Measurements from ENCODE around the gene AMDHD1.

AMDHD1 gene

DNA sequence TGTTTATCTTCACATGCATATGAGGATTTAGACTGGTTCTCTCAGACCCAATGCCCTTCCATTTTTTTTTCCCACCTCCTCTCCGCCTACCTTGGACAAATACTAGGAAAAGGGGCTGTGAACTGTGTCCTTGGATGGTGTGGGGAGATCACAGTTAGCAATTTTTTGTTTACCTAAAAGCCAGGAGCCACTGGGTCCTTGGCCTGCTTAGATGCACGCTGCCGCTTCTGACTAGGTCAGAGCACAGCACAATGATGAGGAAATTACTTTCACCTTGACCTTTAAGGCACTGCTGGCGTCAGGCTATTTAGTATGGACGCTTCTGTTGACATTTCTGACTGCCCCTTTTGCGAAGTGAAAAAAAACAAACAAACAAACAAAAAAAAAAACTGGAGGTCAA, 2.6 kb upstream of the AMDHD1 start:
- H3K79me1 ChIP-seq (ENCODE audit: low read length) = peaks cover 4% of the 10 kb centered on the region
- H4K12ac ChIP-seq (ENCODE audit: low read depth, low read length) = no peak overlapping the region
- H2AFZ ChIP-seq (ENCODE audit: insufficient read depth, low read length, poor library complexity) = no peak overlapping the region
- H2BK120ac ChIP-seq (ENCODE audit: insufficient read depth, low read length, poor library complexity) = no peak overlapping the region
- DNase-seq = no peak
- no peak overlapping the region for H3K4me2 ChIP-seq (ENCODE audit: low read length)
- no peak overlapping the region for H2AK5ac ChIP-seq (ENCODE audit: low read length)
- no peak overlapping the region for H4K91ac ChIP-seq (ENCODE audit: low read depth, low read length)
- no peaks in the 10 kb centered on the region for H3K9me3 ChIP-seq (ENCODE audit: insufficient read depth, low read depth, low read length)
- no peak overlapping the region for H3K9ac ChIP-seq (ENCODE audit: low read length)
- peaks cover 3% of the 10 kb centered on the region in 2 experiments for H3K4me1 ChIP-seq (ENCODE audit: control insufficient read depth in 1 of 2, insufficient read depth in 2 of 2, low read length in 2 of 2)
- H2BK12ac ChIP-seq (ENCODE audit: low read length) = no peak overlapping the region
- no CpG with 5 or more reads among the region's 6 CpGs for WGBS (ENCODE audit: extremely low coverage, insufficient coverage, insufficient read length)
- no peak overlapping the region for H3K14ac ChIP-seq (ENCODE audit: low read length)
- H2BK5ac ChIP-seq (ENCODE audit: low read depth, low read length, poor library complexity) = no peak overlapping the region
- H3K4me3 ChIP-seq (ENCODE audit: low read depth, low read length) = no peak overlapping the region
- H3K18ac ChIP-seq (ENCODE audit: low read length) = no peak overlapping the region
- H3K23ac ChIP-seq (ENCODE audit: low read length) = no peak overlapping the region
- no peaks in the 10 kb centered on the region for H3K36me3 ChIP-seq (ENCODE audit: control insufficient read depth in 1 of 2, insufficient read depth in 2 of 2, low read length in 2 of 2)
- no peak overlapping the region for H3K4ac ChIP-seq (ENCODE audit: low read depth, low read length)
- H3K79me2 ChIP-seq (ENCODE audit: control insufficient read depth, insufficient read depth, low read length, poor library complexity) = no peaks in the 10 kb centered on the region
- H4K8ac ChIP-seq (ENCODE audit: low read depth, low read length) = no peak overlapping the region
- peaks cover 4% of the 10 kb centered on the region for H3K27me3 ChIP-seq (ENCODE audit: insufficient read depth, low read length)
- H3K27ac ChIP-seq (ENCODE audit: low read depth, low read length) = no peak overlapping the region

DNA sequence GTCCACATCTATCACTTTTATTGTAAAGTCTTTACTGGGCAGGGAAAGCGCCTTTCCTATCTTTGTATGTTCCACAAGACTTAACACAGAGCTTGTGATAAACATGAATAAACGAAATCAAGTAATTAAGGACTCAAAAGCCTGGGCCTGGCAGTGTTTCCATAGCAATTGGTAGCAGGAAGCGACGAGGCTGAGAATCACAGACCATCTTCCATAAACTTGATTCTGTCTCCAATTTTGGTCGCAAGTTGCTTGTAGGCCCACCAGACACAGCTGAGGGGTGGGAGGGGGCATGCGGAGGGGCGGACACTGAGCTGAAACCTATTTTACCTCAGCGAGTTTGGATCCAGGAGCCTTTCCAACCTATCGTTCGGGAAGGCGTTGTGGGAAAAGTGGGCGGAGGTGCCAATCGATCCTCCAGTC, 1.0 kb upstream of the AMDHD1 start:
- H3K23ac ChIP-seq (ENCODE audit: low read length) = no peak overlapping the region
- peak overlapping the region; percentile 38 for H2AFZ ChIP-seq (ENCODE audit: insufficient read depth, low read length, poor library complexity)
- peak overlapping the region; percentile 72 for H3K4me3 ChIP-seq (ENCODE audit: low read depth, low read length)
- H4K8ac ChIP-seq (ENCODE audit: low read depth, low read length) = peak overlapping the region; percentile 44
- H2BK120ac ChIP-seq (ENCODE audit: insufficient read depth, low read length, poor library complexity) = no peak overlapping the region
- no peak overlapping the region for H2BK5ac ChIP-seq (ENCODE audit: low read depth, low read length, poor library complexity)
- DNase-seq = no peak
- H3K4me1 ChIP-seq (ENCODE audit: control insufficient read depth in 1 of 2, insufficient read depth in 2 of 2, low read length in 2 of 2) = peaks cover 3% of the 10 kb centered on the region in 2 experiments
- peaks cover 4% of the 10 kb centered on the region for H3K27me3 ChIP-seq (ENCODE audit: insufficient read depth, low read length)
- peaks cover 4% of the 10 kb centered on the region for H3K79me1 ChIP-seq (ENCODE audit: low read length)
- H3K9ac ChIP-seq (ENCODE audit: low read length) = no peak overlapping the region
- H3K4me2 ChIP-seq (ENCODE audit: low read length) = peak overlapping the region; percentile 84
- no peak overlapping the region for H3K14ac ChIP-seq (ENCODE audit: low read length)
- no CpG with 5 or more reads among the region's 13 CpGs for WGBS (ENCODE audit: extremely low coverage, insufficient coverage, insufficient read length)
- no peak overlapping the region for H3K4ac ChIP-seq (ENCODE audit: low read depth, low read length)
- H4K12ac ChIP-seq (ENCODE audit: low read depth, low read length) = no peak overlapping the region
- no peak overlapping the region for H2AK5ac ChIP-seq (ENCODE audit: low read length)
- H2BK12ac ChIP-seq (ENCODE audit: low read length) = no peak overlapping the region
- no peak overlapping the region for H3K27ac ChIP-seq (ENCODE audit: low read depth, low read length)
- H3K36me3 ChIP-seq (ENCODE audit: control insufficient read depth in 1 of 2, insufficient read depth in 2 of 2, low read length in 2 of 2) = no peaks in the 10 kb centered on the region
- no peak overlapping the region for H4K91ac ChIP-seq (ENCODE audit: low read depth, low read length)
- H3K9me3 ChIP-seq (ENCODE audit: insufficient read depth, low read depth, low read length) = no peaks in the 10 kb centered on the region
- no peaks in the 10 kb centered on the region for H3K79me2 ChIP-seq (ENCODE audit: control insufficient read depth, insufficient read depth, low read length, poor library complexity)
- no peak overlapping the region for H3K18ac ChIP-seq (ENCODE audit: low read length)

DNA sequence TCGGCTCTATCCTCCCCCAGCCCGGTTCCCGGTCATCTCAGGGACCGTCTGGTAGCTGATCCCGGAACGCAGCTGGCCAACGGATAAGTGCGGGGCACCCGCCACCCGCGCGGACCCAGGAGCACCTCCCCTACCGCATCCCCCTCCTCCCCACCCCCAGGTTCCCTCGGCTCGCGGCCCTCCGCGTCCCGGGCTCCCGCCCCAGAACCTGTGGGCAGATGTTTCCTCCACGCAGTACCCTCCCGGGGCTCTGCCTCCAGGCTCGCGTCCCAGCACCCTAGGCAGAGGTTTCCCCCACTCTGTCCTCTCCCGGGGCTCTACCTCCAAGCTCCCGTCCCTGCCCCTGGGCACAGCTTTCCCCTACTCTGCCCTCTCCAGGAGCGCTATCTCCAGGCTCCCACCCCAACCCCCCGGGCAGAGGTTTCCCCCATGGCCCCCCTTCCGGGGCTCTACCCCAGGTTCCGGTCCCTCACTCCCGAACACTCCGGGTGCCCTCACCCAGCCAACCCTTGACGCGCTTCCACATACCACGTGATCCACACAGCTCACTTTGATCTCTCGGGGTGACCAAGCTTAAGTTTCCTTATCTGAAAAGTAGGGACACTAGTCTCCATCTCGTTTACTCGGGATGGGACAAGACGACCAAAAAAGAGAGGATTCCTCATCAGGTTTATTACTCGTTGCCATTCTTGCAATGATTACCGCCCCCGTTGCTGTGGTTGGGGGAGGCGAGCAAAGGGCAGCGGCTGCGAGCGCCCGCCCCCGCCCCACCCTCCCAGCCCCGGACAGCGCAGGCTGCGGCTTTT, 404 bp upstream of the AMDHD1 start, which contains the start of gene CCDC38:
Gene CCDC38, minus strand, starts transcription at position 91 of the 806 bp plus-strand sequence. CDS start 6,105 bp downstream, outside the sequence.
- no CpG with 5 or more reads among the region's 51 CpGs for WGBS (ENCODE audit: extremely low coverage, insufficient coverage, insufficient read length)

DNA sequence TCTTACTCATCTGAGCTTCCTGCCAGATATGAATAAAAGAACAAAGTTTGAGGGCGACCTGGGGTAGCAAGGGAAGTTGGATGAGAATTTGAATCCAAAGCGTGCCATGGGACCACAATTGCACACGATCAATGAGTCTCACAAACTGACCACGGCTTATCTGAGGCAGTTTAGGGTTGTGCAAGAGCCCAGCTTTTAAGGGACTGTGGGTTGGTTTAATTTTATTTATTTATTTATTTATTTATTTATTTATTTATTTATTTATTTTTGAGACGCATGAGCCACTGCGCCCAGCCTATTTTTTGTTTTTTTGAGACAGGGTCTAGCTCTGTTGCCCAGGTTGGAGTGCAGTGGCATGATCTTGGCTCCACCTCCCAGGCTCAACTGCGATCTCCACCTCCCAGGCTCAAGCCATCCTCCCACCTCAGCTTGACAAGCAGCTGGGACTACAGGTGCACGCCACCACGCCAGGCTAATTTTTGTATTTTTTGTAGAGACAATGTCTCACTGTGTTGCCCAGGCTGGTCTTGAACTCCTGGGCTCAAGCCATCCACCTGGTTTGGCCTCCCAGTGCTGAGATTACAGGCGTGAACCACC, 1.1 kb downstream of the AMDHD1 start:
- no peaks in the 10 kb centered on the region for H3K79me2 ChIP-seq (ENCODE audit: control insufficient read depth, insufficient read depth, low read length, poor library complexity)
- H3K4ac ChIP-seq (ENCODE audit: low read depth, low read length) = no peak overlapping the region
- peaks cover 4% of the 10 kb centered on the region for H3K79me1 ChIP-seq (ENCODE audit: low read length)
- no peak overlapping the region for H4K91ac ChIP-seq (ENCODE audit: low read depth, low read length)
- H3K4me3 ChIP-seq (ENCODE audit: low read depth, low read length) = no peak overlapping the region
- H3K4me1 ChIP-seq (ENCODE audit: control insufficient read depth in 1 of 2, insufficient read depth in 2 of 2, low read length in 2 of 2) = peaks cover 3% of the 10 kb centered on the region in 2 experiments
- no peak overlapping the region for H3K4me2 ChIP-seq (ENCODE audit: low read length)
- H3K18ac ChIP-seq (ENCODE audit: low read length) = no peak overlapping the region
- whole genome bisulfite sequencing (ENCODE audit: extremely low coverage, insufficient coverage, insufficient read length) = no CpG with 5 or more reads among the region's 10 CpGs
- H2AK5ac ChIP-seq (ENCODE audit: low read length) = no peak overlapping the region
- no peak overlapping the region for H2BK120ac ChIP-seq (ENCODE audit: insufficient read depth, low read length, poor library complexity)
- H3K14ac ChIP-seq (ENCODE audit: low read length) = no peak overlapping the region
- H3K27ac ChIP-seq (ENCODE audit: low read depth, low read length) = no peak overlapping the region
- no peaks in the 10 kb centered on the region for H3K36me3 ChIP-seq (ENCODE audit: control insufficient read depth in 1 of 2, insufficient read depth in 2 of 2, low read length in 2 of 2)
- no peak overlapping the region for H4K12ac ChIP-seq (ENCODE audit: low read depth, low read length)
- peaks cover 4% of the 10 kb centered on the region for H3K27me3 ChIP-seq (ENCODE audit: insufficient read depth, low read length)
- no peak overlapping the region for H2AFZ ChIP-seq (ENCODE audit: insufficient read depth, low read length, poor library complexity)
- H3K9me3 ChIP-seq (ENCODE audit: insufficient read depth, low read depth, low read length) = no peaks in the 10 kb centered on the region
- no peak overlapping the region for H3K9ac ChIP-seq (ENCODE audit: low read length)
- no peak overlapping the region for H2BK5ac ChIP-seq (ENCODE audit: low read depth, low read length, poor library complexity)
- H2BK12ac ChIP-seq (ENCODE audit: low read length) = no peak overlapping the region
- H3K23ac ChIP-seq (ENCODE audit: low read length) = no peak overlapping the region
- no peak overlapping the region for H4K8ac ChIP-seq (ENCODE audit: low read depth, low read length)
- DNase-seq = no peak

More for the DNA sequence above, 404 bp upstream of the AMDHD1 start, which contains the start of gene CCDC38:
- no peak within 1 kb of the TSS for H3K18ac ChIP-seq (ENCODE audit: low read length)
- H3K9me3 ChIP-seq (ENCODE audit: insufficient read depth, low read depth, low read length) = no peaks in the 10 kb centered on the region
- DNase-seq = peak in 1 of 2 donors; percentile 16
- H4K12ac ChIP-seq (ENCODE audit: low read depth, low read length) = peak within 1 kb of the TSS; percentile 11
- no peak within 1 kb of the TSS for H2BK120ac ChIP-seq (ENCODE audit: insufficient read depth, low read length, poor library complexity)
- H2AFZ ChIP-seq (ENCODE audit: insufficient read depth, low read length, poor library complexity) = peak within 1 kb of the TSS; percentile 55
- H3K4me1 ChIP-seq (ENCODE audit: control insufficient read depth in 1 of 2, insufficient read depth in 2 of 2, low read length in 2 of 2) = peaks cover 3% of the 10 kb centered on the region in 2 experiments
- no peaks in the 10 kb centered on the region for H3K36me3 ChIP-seq (ENCODE audit: control insufficient read depth in 1 of 2, insufficient read depth in 2 of 2, low read length in 2 of 2)
- no peak within 1 kb of the TSS for H3K9ac ChIP-seq (ENCODE audit: low read length)
- H3K79me2 ChIP-seq (ENCODE audit: control insufficient read depth, insufficient read depth, low read length, poor library complexity) = no peaks in the 10 kb centered on the region
- peaks cover 4% of the 10 kb centered on the region for H3K79me1 ChIP-seq (ENCODE audit: low read length)
- peak within 1 kb of the TSS; percentile 59 for H3K14ac ChIP-seq (ENCODE audit: low read length)
- H2AK5ac ChIP-seq (ENCODE audit: low read length) = no peak within 1 kb of the TSS
- peak within 1 kb of the TSS; percentile 44 for H4K8ac ChIP-seq (ENCODE audit: low read depth, low read length)
- H3K23ac ChIP-seq (ENCODE audit: low read length) = no peak within 1 kb of the TSS
- no peak within 1 kb of the TSS for H2BK5ac ChIP-seq (ENCODE audit: low read depth, low read length, poor library complexity)
- no peak within 1 kb of the TSS for H4K91ac ChIP-seq (ENCODE audit: low read depth, low read length)
- H3K4me2 ChIP-seq (ENCODE audit: low read length) = peak within 1 kb of the TSS; percentile 84
- H2BK12ac ChIP-seq (ENCODE audit: low read length) = no peak within 1 kb of the TSS
- no peak within 1 kb of the TSS for H3K27ac ChIP-seq (ENCODE audit: low read depth, low read length)
- H3K4me3 ChIP-seq (ENCODE audit: low read depth, low read length) = peak within 1 kb of the TSS; percentile 72
- peaks cover 4% of the 10 kb centered on the region for H3K27me3 ChIP-seq (ENCODE audit: insufficient read depth, low read length)
- no peak within 1 kb of the TSS for H3K4ac ChIP-seq (ENCODE audit: low read depth, low read length)
